H54 (cell line): ENCODE results near the gene COMMD7.
"Not testable (repeated sequence)": the region's sequence is repeated elsewhere in the genome, so short reads cannot be mapped to it uniquely, and the experiment has no call there.

Experiments
- DNase-seq: peaks from one replicate; pipeline ENCODE4 v3.0.0; 2011; ENCODE audit warnings: low spot score, mixed read lengths; ENCODE audit not compliant: insufficient read length
- FAIRE-seq: peaks from 3 replicates; lab custom pipeline; 2011; peaks lifted over from hg19 to GRCh38; lab: Jason Lieb, UNC
- POLR2A ChIP-seq: IDR thresholded peaks from 2 replicates; pipeline ENCODE4 v1.6.1; 2011; ENCODE audit warnings: low read depth, mild to moderate bottlenecking, low read length

The COMMD7 gene

DNA sequence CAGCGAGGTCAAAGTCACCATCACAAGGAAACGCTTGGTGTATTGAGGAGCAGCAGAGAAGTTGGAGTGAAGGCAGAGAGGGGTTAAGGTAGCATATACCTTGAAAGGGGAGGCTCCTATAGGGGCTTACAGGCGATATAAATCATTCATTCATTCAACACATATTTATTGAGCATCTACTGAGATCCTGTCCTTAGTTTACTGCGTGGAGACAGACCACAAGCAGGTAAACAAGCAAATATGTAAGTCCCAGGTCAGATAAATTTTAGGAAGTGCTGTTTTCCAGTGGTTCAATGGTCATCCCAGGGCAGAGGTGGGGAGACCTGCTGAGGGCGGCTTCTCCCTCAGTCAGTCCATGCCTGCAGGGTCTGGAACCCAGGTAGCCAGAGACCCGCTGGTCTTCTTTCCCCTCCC lies 18.2 kb upstream of the COMMD7 start:
- DNase-seq: no peak

DNA sequence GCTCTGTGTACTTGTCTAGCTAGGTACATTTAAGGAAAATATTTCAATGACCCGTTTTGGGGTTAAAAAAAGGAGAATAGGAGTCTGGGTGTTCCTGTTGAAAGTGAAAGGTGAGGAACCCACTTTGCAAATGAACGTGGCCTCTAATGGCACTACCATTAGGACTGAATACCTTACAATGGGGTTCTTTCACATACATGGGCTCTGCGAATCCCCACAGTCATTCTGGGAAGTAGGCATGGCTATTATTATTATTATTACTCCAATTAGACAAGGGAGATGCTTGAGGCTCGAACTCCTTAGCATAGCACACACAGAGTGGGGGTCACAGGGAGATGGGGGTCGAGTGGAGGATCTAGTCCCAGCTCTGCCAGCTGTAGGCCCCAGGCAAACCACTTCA lies 12.9 kb upstream of the COMMD7 start:
- FAIRE-seq (no peak), DNase-seq (no peak)
- TF ChIP-seq POLR2A: no peak

More for the DNA sequence above, 18.2 kb upstream of the COMMD7 start:
- TF ChIP-seq POLR2A: no peak
- FAIRE-seq: no peak

DNA sequence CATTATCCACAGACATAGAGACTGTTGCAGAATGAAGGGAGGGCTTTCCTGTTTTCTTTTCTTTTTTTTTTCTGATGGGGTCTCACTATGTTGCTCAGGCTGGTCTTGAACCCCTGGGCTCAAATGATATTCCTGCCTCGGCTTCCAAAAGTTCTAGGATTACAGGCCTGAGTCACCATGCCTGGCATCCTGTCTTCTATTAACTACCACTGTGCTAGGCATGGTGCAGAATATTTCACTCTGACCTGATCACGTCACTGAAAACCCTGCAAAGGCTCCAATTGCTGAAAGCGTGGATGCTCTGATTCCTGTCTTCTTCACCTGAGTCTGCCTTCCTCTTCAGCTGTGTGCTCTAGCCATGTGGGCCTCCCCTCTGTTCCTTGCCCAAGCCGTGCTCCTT lies 10.5 kb upstream of the COMMD7 start:
- DNase-seq (no peak), FAIRE-seq (peak; percentile 58)
- TF ChIP-seq POLR2A: no peak

DNA sequence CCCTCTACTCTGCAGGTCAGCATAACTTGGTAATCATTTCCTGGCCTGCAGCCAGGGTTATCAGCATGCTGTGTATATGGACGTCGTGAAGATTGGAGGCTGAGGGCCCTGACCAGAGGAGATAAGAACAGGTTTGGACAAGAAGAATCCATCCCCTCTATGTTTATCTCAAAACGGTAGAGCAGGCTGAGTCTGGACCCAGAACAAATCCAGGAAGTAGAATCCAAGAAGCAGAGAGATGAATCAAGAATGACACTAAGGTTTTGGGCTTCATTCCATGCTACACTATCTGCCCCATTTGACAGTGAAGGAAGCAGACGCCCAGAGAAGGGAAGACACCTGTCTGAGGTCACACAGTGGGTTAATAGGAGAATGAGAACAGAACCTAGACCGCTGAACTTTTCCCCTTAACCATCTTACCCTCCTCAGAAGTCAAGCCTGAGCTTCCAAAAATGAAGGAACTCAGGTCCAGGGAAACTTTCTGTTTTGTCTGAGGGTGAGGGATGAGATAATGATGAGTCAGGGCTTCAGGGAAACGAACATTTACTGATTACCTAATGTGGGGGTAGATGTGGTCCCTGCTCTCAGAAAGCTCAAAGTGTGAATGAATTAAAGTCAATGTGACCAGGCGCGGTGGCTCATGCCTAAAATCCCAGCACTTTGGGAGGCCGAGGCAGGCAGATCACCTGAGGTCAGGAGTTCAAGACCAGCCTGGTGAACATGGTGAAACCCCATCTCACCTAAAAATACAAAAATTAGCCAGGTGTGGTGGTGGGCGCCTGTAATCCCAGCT lies 9.4 kb upstream of the COMMD7 start:
- no peak for TF ChIP-seq POLR2A
- peak; percentile 70 for FAIRE-seq
- no peak for DNase-seq

DNA sequence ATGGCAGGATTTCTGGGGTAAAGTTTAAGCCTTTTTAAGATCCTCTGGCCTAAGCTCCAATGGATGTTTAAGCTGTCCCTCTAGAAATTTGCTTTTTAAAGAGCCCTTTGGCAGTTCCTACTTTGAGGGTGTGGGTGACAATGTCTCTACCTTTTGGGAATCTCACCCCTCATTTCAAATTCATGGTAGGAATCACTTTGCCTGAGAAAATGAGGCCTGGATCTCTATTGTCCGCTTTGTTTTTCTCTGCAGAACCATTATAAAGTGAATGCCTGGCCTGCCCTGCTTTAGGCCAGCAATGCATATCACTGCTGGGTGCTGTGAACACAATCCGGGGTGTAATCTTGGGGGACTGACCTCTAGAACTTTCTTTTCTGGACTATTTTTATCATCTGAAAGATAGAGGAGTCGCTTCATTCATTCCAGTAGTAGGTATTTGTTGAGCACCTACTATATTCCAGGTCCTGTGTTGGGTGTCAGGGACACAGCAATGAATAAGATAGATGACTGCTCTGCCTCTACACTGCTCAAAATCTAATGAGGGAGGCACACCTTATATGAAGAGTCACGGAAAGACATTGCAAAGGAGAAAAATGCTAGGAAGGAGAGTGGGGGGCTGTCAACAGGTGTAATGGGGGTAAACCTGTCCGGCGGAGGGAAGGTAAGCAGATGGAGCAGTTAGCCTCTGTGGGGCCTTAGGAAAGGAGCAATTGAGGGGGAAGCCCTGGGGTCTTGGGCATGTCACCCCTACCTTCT lies 8.6 kb upstream of the COMMD7 start:
- no peak for TF ChIP-seq POLR2A
- FAIRE-seq (no peak), DNase-seq (no peak)

DNA sequence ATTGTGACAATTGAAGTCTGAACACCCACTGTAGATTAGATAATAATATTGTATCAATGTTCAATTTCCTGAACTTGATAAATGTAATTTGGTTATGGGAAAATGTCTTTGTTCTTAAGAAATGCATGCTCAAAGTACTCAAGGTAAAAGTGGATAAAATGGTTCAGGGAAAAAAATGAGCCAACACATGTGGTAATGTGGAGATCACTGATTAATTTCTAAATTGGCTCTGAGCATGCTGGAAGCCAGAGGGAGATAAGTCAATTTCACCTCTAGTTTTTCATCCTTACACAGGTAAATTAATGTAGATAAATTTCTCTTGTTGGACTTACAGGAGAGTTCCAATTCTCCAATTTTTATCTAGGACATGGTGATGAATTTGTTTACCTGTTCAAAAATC lies 8.0 kb upstream of the COMMD7 start:
- FAIRE-seq: no peak
- no peak for DNase-seq
- no peak for TF ChIP-seq POLR2A

DNA sequence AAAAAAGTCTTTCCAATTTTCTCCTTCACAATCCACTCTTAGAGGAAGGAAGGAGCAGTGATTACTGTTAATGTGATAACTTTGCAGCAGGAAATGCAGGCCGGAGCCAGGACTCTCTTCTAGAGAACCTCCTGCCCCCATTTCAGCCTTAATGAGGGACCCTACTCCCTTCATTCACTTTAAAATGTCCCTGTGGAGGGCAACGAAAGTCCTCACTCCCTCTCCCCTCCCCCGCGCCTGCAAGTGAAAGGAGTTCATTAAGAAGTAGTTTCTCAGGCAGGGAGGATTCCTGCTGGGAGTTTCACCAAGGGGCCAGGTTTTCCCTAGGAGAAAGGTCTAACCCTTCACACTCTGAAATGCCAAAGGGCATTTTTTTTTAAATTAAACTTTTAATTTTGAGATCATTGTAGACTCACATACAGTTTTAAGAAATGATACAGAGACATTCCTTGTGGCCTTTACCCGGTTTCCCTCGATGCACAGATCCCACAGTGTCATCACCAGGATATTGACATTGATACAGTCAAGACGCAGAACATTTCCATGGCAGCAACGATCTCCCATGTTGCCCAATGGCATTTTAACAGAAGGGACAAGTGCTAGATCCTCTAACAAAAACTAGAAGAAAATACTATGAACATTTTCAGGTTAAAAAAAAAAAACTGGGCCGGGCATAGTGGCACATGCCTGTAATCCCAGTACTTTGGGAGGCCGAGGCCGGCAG lies 6.8 kb upstream of the COMMD7 start:
- no peak for TF ChIP-seq POLR2A
- FAIRE-seq: no peak

DNA sequence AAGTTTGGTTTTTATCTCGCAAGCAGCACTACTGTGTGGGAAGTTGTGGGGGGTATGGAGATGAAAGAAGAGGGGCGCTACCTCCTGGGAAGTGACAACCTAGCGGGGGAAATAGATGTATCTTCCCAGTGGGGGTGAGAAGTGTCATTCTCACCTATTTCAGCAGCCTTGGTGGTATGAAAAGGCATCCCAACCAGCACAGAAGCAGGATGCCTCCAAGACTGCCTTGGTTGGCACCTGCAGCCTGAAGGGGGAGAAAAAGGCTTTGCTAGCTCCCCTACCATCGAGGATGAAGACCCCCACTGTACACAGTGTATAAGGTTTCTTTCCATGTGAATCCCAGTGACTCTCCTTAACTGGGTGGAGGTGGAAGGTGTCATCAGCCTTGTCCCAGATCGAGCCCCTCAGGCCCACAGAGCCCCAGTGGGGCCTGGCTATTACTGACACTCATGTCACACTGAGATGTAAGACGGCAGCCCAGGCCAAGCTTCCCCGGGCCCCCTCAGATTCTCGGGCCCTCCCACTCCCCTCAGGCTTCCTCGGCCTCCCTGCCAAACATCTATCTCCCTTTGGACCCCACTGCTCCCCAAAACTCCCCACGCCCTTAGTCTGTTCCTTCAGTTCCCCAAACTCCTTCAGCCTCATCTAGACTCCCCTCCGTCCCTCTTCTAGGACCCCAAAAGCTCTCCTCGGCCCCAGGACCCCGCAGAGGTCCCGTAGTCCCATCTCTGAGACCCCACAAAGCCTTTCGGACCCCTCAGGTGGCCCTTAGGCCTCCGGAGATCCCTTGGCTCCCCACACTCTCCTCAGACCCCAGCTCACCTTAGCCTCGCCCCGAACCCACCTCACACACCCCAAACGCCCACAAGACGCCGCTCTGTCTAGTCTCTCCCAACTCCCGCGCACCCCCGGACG lies 688 bp downstream of the COMMD7 start:
- FAIRE-seq (no peak), DNase-seq (no peak)
- peak; percentile 11; the same call in 1 of the 2 replicates for TF ChIP-seq POLR2A

More for the DNA sequence above, 6.8 kb upstream of the COMMD7 start:
- DNase-seq: no peak

DNA sequence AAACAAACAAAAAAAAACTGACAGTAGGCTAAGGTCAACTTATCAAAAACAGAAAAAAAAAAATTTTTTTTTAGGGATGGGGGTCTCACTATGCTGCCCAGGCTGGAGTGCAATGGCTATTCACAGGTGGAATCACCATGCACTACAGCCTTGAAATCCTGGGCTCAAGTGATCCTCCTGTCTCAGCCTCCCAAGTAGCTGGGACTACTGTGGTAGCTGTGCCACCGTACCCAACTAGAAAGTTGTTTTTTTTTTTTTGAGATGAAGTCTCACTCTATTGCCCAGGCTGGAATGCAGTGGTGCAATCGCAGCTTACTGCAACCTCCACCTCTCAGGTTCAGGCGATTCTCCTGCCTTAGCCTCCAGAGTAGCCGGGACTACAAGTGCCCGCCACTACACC lies 2.1 kb downstream of the COMMD7 start:
- TF ChIP-seq POLR2A: no peak
- DNase-seq (no peak), FAIRE-seq (no peak)

DNA sequence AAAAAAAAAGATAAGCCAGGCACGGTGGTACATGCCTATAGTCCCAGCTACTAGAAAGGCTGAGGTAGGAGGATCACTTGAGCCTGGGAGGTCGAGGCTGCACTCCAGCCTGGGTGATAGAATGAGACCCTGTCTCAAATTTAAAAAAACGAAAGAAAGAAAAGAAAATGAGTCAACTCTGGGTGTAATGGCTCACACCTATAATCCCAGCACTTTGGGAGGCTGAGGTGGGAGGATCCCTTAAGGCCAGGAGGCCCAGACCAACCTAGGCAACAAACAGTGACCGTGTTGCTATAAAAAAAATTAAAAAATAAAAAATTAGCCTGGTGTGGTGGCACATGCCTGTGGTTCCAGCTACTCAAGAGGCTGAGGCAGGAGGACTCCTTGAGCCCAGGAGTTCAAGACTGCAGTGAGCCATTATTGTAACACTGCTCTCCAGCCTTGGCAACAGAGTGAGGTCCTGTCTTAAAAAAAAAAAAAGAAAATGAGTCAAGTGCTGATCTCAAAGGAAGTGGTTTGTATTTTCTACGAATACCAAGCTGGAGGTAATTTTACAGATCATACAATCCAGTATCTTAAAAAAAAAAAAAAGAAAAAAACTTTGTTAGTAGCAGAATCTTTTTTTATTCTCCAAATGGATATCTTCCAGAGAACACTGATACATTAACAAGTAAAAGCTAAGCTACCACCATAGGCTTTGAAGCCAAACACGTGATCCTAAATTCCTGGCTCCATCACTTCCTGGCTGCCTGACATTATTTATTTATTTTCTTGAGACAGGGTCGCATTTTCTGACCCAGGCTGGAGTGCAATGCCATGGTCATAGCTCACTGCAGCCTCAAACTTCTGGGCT lies 5.7 kb downstream of the COMMD7 start:
- FAIRE-seq (no peak), DNase-seq (no peak)
- no peak for TF ChIP-seq POLR2A

DNA sequence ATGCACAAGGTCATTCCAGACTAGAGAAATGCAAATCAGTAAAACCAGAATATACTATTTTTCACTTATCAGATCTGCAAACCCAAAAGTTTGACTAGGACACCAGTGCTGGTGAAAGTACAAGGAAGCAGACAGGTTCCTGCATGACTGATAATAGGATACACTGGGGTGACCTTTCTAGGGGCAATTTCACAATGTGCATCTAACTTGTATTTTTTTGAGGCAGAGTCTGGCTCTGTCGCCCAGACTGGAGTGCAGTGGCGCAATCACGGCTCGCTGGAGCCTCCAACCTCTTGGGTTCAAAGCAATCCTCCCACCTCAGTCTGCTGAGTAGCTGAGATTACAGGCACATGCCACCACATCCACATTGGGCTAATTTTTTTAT lies 11.4 kb downstream of the COMMD7 start:
- no peak for DNase-seq
- TF ChIP-seq POLR2A: no peak
- no peak for FAIRE-seq

DNA sequence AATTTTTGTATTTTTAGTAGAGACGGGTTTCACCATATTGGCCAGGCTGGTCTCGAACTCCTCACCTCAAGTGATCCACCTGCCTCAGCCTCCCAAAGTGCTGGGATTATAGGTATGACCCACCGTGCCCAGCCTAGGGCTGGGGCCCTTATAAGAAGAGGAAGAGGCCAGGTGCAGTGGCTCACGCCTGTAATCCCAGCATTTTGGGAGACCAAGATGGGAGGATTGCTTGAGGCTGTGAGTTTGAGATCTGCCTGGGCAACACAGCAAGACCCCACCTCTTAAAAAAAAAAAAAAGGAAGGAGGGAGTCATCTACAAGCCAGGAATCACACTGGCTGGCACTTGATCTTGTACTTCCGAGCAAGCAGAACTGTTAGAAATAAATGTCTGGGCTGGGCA lies 13.9 kb downstream of the COMMD7 start:
- not testable (repeated sequence) for DNase-seq, FAIRE-seq

DNA sequence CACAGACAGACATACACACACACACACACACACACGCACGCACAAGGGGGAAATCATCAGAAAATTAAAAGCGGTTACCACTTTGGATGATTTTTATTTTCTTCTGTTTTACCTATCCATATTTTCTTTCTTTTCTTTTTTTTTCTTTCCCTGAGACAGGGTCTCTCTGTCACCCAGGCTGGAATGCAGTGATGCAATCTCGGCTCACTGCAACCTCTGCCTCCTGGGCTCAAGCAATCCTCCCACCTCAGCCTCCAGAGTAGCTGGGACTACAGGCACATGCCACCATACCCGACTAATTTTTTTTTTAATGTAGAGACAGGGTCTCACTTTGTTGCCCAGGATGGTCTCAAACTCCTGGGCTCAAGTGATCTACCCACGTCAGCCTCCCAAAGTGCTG lies 14.8 kb downstream of the COMMD7 start:
- not testable (repeated sequence) for FAIRE-seq, DNase-seq
